ENCODE measurements around the gene LSP1.

Gene LSP1

DNA sequence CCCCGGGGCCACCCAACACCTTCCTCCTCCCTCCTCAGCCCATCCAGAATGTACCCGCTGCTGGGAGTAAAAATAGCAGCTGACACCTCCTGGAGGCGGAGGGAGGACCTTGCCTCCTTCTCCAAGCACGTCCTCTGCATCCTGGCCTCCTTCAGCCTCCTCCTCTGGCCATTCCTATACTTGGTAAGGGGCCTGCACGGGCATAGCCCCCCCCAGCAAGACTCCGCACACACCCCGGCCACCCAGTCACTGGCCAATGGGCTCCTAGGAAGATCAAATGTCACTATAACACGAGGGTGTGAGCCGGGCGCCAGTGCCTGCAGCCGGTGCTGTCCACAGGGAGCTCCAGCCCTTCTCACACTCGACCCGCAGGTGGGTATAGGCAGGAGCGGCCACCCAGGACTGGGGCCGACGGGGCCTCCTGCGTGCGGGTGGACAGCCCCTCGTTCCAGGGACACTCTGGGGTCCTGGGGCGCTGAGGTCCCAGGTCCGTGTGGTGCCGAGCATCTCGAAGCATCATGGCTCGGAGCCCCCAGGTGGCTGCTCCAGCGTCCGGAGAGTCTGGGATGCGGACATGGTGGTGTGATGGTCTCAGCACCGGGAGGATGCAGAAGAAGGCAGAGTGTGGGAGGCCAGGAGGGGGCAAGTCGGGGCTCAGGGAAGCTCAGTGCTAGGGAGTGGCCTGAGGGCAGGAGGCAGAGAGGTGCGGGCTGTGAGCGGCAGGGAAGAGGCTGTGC lies 66.7 kb downstream of the LSP1 start, which contains the start of gene TNNT3:
Gene TNNT3 (plus strand): TSS at position 313 of the 737 bp plus-strand sequence. CDS start 3,172 bp downstream, outside the sequence.
- no peaks in the 10 kb centered on the region for H3K9me3 ChIP-seq (ENCODE audit: severe bottlenecking)
- H3K4me3 ChIP-seq (ENCODE audit: severe bottlenecking): no peak within 1 kb of the TSS
- DNase-seq (ENCODE audit: low spot score): peak; percentile 51
- H3K36me3 ChIP-seq (ENCODE audit: low read depth): no peaks in the 10 kb centered on the region
- no peak for ATAC-seq (ENCODE audit: low read depth)
- H3K27me3 ChIP-seq (ENCODE audit: insufficient read depth, poor library complexity, severe bottlenecking): no peaks in the 10 kb centered on the region
- H3K4me1 ChIP-seq (ENCODE audit: insufficient read depth, poor library complexity, severe bottlenecking): peaks cover 3% of the 10 kb centered on the region
- TF ChIP-seq, protein P1, sequence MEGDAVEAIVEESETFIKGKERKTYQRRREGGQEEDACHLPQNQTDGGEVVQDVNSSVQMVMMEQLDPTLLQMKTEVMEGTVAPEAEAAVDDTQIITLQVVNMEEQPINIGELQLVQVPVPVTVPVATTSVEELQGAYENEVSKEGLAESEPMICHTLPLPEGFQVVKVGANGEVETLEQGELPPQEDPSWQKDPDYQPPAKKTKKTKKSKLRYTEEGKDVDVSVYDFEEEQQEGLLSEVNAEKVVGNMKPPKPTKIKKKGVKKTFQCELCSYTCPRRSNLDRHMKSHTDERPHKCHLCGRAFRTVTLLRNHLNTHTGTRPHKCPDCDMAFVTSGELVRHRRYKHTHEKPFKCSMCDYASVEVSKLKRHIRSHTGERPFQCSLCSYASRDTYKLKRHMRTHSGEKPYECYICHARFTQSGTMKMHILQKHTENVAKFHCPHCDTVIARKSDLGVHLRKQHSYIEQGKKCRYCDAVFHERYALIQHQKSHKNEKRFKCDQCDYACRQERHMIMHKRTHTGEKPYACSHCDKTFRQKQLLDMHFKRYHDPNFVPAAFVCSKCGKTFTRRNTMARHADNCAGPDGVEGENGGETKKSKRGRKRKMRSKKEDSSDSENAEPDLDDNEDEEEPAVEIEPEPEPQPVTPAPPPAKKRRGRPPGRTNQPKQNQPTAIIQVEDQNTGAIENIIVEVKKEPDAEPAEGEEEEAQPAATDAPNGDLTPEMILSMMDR (IDR thresholded peaks at IDR 0.05; ENCODE audit: poor library complexity, severe bottlenecking): no peak
- no peak within 1 kb of the TSS for H3K27ac ChIP-seq (ENCODE audit: poor library complexity, severe bottlenecking)

DNA sequence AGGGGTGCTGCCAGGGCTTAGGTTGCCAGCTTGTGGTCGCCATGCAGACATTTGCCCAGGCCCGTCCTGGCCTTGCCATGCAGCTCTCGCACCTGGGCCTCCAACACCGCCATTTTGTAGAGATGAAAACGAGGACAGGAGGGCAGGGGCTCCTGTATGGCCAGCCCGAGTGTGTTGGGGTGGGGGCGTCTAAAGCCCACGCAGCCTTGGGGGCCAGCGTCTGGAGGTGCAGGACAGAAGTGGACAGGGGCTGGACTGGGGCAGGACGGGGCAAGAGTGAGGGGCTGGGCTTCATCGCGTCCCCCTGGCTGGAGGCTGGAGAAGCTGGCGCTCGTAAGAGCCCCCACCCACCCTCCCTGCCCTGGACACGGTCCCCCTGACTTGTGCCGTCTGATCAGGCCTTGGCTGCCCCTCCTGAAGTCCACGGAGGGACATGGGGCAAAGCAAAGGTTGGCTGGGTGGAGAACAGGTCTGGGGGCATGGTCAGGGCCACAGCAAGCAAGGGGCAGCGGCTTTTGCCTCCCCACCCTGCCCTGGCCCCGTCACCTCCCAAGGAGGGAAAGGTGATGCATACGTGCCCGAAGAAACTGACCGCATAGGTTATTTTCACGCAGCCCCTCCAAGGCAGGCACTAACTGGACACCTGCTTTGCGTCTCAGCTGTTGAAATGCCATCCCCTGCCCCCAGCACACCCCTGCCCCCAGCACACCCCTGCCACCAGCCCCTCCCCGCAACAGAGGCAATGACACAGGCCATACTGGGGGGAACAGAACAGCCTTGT lies 67.4 kb downstream of the LSP1 start:
- H3K9me3 ChIP-seq (ENCODE audit: severe bottlenecking): no peaks in the 10 kb centered on the region
- H3K4me1 ChIP-seq (ENCODE audit: insufficient read depth, poor library complexity, severe bottlenecking): peaks cover 3% of the 10 kb centered on the region
- no peak overlapping the region for H3K27ac ChIP-seq (ENCODE audit: poor library complexity, severe bottlenecking)
- peak; percentile 34 for DNase-seq (ENCODE audit: low spot score)
- H3K4me3 ChIP-seq (ENCODE audit: severe bottlenecking): no peak overlapping the region
- TF ChIP-seq, protein P1 (IDR thresholded peaks at IDR 0.05; ENCODE audit: poor library complexity, severe bottlenecking): no peak
- no peaks in the 10 kb centered on the region for H3K36me3 ChIP-seq (ENCODE audit: low read depth)
- no peak for ATAC-seq (ENCODE audit: low read depth)
- H3K27me3 ChIP-seq (ENCODE audit: insufficient read depth, poor library complexity, severe bottlenecking): no peaks in the 10 kb centered on the region

DNA sequence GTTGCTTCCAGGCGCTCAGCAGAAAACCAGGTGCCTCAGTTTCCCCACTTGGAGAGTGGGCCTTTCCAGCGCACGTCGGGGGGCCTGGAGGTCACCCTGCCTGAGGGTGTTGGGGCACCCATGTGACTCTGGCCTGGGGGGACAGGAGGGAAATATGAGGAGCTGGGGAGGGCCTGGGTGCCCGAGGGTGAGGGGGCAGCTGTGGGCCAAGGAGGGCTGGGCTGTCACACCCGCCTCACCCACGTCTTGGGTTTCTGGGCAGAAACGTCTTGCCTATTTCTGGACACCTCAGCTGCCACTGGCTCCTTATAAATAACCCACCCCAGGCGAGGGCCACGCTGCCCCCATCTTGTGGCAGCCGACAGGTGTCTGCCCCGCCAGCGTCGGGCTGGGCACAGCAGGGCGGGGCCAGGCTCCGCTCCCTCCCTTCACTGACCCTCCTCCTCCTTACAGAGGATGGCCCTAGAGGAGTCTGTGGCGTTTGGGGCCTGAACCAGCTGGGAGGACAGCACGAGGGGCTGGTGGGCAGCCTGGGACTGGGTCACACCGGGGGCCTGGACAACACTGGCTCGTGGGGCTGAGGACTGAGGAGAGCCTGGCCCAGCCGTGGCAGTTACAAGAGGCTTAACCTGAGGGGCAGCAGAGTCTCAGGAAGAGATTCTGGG lies 68.2 kb downstream of the LSP1 start:
- ATAC-seq (ENCODE audit: low read depth) (no peak), DNase-seq (ENCODE audit: low spot score) (peak; percentile 44)
- TF ChIP-seq, protein P1 (IDR thresholded peaks at IDR 0.05; ENCODE audit: poor library complexity, severe bottlenecking): no peak
- no peak overlapping the region for H3K4me3 ChIP-seq (ENCODE audit: severe bottlenecking)
- no peaks in the 10 kb centered on the region for H3K27me3 ChIP-seq (ENCODE audit: insufficient read depth, poor library complexity, severe bottlenecking)
- no peak overlapping the region for H3K27ac ChIP-seq (ENCODE audit: poor library complexity, severe bottlenecking)
- H3K9me3 ChIP-seq (ENCODE audit: severe bottlenecking): no peaks in the 10 kb centered on the region
- H3K36me3 ChIP-seq (ENCODE audit: low read depth): no peaks in the 10 kb centered on the region
- H3K4me1 ChIP-seq (ENCODE audit: insufficient read depth, poor library complexity, severe bottlenecking): peaks cover 3% of the 10 kb centered on the region

DNA sequence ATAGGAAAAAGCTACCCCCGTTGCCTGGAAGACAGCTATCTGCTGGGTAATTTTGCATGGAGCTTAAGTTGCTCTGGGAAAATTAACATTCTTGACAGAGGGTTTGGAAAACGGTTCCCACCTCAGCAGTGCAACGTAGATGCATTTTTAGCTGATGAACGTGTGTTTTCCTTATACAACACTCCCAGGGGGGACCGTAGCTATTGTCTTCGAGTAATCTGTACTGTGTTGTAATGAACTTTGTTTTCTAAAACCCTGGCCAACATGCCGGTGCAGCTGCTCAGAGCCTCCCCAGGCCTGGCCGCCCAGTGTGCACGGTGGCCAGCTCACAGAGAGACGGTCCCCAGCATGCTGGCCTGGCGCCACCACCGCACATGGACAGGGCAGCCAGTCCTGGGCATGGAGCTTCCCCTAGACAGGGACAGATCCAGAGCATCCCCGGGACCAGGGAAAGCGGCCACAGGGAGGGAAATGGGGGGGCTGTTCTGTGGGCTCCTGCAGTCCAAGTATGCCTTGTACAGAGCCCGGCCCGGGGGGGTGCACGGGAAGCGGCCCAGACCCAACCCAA lies 68.8 kb downstream of the LSP1 start:
- no peak overlapping the region for H3K4me3 ChIP-seq (ENCODE audit: severe bottlenecking)
- DNase-seq (ENCODE audit: low spot score) (peak; percentile 64), ATAC-seq (ENCODE audit: low read depth) (no peak)
- H3K4me1 ChIP-seq (ENCODE audit: insufficient read depth, poor library complexity, severe bottlenecking): peaks cover 5% of the 10 kb centered on the region
- H3K27ac ChIP-seq (ENCODE audit: poor library complexity, severe bottlenecking): no peak overlapping the region
- TF ChIP-seq, protein P1 (IDR thresholded peaks at IDR 0.05; ENCODE audit: poor library complexity, severe bottlenecking): no peak
- H3K9me3 ChIP-seq (ENCODE audit: severe bottlenecking): no peaks in the 10 kb centered on the region
- no peaks in the 10 kb centered on the region for H3K27me3 ChIP-seq (ENCODE audit: insufficient read depth, poor library complexity, severe bottlenecking)
- H3K36me3 ChIP-seq (ENCODE audit: low read depth): no peaks in the 10 kb centered on the region

Data from RWPE2 (cell line).